RKO (cell line): Measurements from ENCODE around the gene LIPN.

ENCODE experiments used
- DNase-seq: peaks from one replicate; pipeline ENCODE4 v3.0.0-alpha.2; 2016; ENCODE audit warnings: low spot score

The LIPN gene

DNA sequence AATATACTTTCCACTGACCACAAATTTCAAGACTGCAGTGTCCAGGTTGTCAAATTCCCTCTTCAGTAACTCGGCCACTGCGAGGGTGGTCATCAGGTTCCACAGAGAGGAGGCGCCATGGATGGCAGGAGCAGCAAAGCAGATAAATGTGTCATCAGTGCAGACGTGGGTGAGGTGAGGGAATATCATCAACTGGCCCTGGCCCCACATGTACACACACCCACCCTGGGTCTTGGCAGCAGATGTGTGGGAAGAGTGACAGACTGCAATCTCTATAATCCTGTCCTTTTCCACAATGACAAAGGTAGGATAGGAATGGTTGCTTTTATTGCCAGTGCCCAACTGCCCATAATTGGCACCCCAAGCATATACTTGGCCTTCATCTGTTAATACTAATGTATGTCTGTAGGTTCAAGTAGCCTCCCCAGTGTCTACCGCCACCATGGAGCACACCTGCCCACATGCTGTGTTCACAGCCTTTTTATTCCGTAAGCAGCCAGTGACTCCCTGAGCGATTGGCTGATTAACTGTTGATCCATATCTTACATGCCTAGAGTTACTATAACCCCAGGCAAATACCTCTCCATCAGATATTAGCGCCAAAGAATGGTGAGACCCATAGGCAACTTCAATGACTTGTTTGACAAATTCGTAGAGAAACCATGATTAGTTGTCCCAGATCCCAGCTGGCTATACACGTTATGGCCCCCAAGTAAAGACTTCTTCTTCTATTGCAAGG, 26.4 kb downstream of the LIPN start:
- no peak for DNase-seq

DNA sequence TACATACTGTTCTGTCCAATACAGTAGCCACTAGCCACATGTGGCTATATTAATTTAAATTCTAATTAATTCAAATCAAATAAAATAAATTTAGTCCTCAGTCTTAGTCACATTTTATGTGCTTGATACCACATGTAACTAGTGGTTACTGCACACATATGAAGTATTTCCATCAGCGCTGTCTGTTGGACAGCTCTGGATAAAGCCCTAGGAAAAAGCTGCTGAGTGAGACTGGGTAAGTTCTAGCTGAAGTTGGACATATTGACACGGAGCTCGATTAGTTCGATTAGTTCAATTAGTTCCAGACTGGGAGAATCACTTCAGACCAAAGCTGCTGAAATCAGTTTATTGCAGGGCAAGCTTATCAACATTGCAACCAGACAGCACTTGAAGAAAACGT, 27.6 kb downstream of the LIPN start:
- no peak for DNase-seq

DNA sequence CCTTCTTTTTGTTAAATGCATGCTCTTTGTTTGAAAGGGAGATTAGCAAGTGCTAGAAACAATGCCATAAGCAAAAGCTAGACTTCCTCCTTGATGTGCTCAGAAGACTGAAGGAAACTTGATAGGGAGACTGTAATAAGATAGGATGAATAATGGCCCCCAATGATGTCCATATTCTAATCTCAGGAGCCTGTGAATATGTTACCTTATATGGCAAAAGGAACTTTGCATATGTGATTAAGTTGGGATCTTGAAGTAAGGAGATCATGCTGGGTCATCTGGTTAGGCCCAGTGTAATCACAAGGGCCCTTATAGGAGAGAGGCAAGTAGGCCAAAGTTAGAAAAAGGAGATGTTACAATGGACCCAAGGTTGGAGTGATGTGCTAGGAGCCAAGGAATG, 29.1 kb downstream of the LIPN start:
- DNase-seq = no peak

DNA sequence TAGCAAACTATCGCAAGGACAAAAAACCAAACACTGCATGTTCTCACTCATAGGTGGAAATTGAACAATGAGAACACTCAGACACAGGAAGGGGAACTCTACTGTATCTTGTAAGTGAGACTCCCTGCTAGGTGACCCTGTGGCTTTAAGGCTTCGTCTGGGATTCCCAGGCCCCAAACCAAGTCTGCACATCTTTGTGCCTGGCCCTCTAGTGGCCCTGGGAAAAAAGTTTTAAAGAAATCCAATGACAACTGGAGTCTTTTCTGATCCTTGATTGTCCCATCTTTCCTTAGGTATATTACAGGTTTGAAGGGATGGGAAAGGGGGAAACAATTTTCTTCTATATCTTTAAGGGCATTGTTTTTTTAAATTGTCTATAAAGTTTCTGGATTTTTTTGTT, 32.1 kb downstream of the LIPN start:
- DNase-seq = peak; percentile 59

DNA sequence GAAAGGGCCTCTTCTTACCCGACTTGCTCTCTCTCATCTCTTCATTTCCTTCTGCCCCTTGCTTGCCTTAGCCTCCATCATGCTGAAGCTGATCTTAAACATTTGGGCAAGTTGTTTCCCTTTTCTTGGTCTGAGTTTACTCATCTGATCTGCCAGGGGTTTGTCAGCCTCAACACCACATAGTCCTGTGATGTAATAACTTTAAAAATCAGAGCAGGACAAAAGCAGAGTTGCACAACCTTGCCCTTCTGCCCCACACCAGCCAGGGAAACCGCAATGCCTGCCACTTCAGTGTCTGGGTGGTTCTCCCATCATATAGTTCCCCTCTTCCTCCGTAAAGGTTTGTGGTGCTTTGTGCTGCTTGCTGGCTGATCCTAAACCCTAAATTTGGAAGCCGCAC, 32.8 kb downstream of the LIPN start:
- no peak for DNase-seq

DNA sequence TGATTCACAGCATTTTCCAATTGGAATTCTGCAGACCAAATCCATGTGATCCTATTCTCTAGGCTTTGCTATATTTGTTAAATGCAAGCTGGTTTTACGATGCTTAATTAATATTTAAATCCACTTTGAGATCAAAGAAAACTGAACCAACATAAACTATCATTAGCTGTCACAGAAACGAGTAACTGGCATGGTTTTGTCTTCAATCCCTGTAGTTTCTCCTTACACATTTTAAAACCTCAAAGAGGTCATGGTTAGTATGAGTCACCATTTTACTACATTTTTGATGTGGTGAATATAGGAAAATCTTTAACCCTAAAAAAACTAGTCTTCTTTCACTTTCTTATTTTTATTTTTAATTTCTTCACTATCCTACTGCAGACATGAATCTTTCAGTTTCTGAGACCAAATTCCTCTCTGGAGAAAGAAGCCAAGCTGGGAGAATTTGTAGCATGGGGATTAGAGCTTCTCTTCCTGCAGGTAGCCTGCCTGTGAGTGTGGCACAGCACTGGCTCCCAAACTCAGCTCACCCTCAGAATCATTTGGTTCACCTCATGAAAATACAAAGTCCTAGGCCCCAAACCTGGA, 34.0 kb downstream of the LIPN start:
- DNase-seq = peak; percentile 4

DNA sequence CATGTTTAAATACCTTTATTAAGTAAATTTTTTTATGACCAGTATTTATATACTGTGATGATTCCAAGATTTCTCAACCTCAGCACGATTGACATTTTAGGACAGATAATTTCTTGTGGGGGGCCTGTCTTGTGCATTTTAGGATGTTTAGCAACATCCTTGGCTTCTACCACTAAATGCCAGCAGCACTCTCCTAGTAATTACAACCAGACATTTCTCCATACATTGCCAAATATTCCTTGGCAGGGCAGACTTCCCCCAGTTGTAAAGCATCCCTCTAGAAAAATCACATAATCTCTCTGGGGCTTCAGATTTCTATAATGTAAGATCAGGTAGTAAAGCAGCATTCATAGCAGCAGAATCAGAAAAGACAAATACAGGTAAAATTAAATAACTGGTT, 34.9 kb downstream of the LIPN start:
- DNase-seq = no peak

DNA sequence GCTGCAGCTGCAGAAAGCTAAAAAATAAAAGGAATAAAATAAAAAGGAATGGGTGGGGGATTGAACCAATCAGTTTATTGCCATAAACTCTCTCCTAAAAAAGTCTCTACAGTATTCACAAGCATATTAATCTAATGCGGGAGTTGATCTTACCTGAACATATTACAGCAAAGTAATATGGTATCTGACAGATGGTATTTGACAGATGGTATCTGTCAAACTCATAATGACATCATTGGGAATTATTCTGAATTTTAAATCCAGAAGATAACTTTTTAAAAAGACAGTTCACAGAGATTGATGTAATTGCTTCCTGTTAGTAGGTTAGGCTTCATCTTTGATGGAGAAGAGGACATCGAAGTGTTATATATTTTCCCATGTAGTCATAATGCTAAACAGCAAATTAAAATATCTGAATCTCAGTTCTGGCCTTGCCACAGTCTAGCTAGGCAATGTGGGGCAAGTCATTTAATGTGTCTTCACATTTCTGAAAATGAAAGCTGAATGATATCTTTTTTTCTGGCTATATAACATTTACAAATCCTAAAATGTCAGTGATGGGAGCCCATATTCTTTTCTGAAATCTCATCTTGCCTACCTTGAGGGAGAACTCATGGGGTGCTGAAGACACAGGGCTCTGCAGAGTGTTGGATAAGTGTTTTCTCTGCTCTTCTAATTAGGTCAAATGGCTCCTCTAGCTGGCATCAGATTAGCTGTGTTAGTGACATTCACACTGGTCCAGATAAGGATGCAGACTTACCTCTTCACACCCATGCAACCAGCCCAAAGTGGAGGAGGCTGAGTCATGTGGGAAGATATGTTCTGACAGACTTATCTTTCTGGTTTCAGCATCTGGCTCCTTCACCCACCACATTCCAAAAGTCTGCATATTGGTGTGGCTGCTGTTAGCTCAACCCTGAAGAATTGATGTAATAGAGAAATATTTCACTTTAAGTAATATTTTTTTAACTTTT, 40.6 kb downstream of the LIPN start:
- no peak for DNase-seq

DNA sequence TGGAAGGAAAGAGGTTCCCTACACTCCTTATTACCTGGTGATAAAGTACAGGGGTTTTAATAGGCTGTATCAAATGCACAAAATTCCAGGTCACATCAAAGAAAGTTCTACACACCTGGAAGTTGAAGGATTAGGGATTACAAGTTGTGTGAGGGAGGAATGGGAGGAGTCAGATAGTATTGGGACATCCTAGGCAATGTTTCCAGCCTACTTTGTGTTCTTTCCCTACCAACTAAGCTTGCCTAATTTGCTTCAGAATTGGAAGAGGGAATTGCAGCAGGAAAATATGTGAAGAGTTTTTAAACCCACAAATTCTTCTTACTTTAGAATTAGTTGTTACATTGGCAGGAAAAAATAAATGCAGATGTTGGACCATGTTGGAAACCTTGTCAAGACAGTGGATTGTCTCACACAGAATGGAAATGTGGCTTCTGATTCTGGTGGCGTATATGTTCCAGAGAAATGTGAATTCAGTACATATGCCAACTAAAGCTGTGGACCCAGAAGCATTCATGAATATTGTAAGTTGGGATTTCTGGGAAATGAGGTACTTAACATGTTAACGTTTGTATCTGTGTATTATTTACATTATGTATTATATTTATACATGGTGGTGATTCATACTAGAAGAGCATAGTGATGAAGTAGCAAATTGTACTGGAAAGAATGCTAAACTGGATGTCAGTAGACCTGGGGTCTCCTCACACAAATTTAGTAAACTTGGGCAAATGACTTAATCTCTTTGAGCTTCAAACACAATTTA, 42.9 kb downstream of the LIPN start, which contains the start of gene LIPM:
Gene LIPM (plus strand): TSS at position 208 of the 763 bp plus-strand sequence. CDS start 167 bp downstream, at position 375.
- no peak for DNase-seq

DNA sequence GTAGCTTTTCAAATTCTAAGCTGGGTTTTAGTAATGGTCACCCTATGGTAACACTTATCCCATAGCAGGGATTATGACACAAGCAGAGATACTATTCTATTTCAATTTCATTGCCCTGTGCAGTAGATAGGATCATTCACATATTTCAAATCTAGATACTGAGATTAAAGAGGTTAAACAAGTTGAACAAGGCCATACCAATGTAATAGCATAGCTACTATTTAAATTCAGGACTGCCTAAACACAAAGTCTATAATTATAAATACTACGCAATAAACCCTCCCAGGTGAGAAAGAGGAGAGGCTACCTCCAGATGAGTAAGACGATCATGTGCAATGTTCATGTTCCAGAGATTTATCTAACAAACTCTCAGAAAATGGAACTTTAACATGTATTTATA, 43.8 kb downstream of the LIPN start:
- no peak for DNase-seq

DNA sequence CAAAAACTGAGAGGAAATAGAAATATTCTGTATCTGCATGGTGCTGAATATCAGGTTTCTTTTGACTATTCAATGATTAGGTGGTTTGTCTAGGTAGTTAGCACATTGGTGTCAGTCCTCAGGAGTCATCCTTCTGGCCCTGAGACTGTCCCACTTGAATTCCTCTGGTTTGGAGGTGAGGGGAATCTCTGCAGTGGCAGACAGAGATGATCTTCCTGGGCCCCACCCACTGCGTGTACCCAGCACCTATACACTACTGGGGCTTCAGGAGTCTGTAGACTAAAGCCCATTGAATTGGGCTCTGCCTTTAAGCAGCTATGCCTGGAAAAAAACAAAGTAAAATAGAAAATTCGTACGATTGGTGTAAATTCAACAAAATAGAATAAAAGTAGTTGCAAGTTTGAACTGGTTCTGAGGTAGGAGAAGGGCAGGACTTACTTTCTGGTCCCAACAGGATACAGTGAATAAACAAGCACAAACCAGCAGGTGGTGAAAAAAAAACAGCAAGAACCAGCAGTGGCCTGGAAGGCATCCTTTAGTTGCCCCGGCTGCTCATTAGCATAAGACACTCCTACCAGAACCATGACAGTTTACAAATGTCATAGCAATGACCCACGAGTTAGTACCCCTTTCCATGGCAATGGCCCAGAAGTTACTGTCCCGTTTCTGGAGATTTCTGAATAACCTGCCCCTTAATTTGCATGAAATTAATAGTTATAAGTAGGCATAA, 44.4 kb downstream of the LIPN start:
- no peak for DNase-seq

DNA sequence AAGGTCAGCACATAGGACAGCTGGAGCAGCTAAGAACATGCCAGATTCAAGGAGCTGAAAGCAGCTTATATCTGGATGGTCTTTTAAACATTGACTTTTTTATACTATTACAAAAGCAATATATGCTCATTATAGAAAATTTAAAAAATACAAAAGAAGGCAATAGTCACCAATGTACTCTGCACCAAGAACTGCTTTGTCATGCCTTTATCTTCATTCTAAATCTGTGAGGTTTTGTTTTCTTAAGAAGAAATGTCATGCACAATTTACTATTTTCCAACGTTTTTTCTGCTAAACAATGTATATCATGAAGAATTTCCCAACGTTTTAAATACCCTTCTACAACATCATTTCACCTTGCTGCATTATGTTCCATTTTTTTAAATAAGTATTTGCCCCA, 45.5 kb downstream of the LIPN start:
- DNase-seq = no peak

DNA sequence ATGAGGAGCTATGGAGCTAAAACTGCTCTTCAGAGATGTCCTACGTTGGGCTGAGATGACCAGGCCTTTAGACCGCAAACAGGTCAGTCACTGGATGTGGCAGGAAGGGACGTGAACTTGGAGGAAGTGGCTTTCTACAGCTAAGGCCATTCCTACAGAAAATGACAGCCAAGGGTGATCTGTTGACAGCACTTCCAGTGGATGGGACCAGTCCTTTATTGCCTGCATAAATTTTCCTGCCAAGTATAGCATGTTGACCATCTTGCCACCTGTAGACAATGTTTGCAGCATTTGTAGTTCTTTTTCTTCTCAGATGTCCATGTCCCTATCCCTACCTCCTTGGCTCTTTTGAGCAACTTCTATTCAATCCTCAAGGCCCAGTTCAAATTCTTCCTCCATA, 46.1 kb downstream of the LIPN start:
- no peak for DNase-seq

DNA sequence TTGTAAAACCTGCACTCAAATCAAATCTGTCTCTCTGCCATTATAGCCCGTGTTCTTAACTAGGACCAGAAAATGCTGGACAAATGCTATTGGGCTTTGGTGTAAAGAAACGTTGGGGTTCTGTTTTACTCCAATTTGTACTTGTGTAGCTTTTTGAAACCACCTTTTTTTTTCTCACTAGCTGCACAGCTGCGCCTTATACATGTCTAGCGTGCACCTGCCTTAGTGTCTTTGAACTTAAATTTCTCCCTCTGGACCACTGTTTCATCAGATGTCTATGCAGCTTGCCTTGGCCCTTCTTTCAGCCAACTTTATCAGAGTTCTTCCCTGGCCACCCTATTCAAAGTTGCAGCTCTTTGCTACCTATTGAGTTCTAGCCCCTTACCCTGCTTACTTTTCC, 49.8 kb downstream of the LIPN start:
- no peak for DNase-seq

DNA sequence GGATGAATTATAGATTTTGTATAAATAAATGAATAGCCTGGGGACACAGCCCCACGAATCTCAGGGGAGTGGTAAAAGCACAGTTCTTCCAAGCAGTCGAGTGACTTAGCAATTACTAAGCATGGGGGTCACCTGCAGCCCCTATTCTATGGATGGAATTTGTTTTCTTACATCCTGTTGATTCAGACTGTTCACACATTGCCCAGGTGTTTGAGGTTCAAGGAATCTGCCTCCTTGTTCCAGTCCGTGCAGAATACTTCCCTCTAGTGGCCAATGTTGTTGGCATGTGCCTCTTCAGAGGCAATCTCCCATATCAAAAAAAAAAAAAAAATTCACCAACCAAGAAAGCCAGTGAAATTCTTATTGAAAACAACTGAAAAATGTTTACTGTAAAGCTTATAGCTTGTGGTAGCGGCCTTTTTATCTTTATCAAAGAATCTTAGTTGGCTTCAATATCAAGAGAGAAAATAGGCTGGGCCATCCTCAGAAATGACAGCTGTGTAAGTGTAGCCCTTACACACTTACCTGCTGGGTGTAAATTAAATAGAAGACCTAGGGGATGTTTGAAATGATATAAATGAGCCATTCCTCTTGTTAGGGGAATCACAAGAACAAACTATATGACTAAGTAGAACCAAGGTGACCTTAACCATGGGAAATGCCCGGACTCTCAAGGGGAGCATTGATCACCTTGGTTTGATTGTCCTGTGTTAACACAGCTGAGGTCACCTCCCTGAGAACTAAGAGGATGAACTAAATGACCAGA, 50.6 kb downstream of the LIPN start:
- DNase-seq = peak; percentile 69

DNA sequence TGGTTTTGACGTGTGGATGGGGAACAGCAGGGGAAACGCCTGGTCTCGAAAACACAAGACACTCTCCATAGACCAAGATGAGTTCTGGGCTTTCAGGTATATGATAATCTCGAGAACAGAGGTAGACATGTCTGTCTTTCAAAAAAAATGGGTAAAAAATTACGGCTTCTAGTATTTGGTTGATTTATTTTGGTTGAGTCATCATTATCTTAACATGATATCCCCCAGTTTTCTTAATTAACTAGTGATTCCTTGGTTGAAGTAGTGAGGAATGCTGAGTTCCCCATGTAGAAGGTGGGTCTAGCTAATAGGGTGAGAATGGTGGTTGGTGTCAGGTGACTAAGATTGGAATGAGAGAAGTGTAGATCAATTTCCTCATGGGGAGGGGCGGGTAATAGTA, 53.4 kb downstream of the LIPN start:
- DNase-seq = no peak

DNA sequence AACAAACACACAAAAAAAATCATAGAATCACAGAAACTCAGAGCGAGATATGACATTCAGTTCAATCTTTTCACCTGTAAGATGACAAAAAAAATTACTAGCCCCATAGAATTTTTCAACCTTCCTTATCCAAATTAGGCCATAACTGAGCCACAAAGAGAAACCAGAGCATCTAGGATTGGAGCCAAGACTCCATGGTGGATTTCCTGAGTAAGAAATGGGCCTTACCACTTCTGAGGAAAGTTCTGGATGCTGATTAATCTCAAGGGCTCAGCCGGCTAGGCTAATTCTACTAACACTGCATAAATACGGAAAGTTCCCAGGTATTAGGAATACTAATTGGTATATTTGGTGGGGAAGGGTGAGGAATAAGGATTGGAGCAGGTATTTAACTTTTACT, 59.5 kb downstream of the LIPN start:
- DNase-seq = no peak

DNA sequence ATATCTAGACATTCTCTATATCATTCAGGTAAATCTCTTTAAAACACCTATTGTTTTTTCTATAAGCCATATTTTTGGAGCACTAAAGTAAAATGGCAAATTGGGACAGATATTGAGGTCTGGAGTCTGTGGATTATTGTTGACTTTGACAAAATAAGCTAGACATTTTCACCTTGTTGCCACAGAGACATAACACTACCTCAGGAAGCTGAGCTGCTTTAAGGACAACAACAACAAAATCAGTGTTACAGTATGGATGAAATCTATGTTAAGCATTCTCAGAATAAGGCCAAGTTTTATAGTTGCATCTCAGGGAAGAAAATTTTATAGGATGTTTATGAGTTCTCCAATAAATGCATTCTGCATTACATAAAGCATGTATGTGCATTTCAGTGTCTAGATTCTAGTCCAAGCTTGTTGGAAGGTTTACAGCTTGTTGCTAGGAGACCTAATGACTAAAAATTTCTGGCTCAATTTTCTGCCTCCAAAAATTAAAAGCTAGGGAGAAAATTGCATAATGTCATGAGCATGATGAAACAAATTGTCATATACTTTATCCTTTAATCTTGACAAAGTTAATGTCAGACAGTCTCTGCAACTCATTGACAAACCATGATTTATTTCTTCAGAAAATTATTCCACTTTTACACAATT, 61.1 kb downstream of the LIPN start:
- DNase-seq = peak; percentile 22

DNA sequence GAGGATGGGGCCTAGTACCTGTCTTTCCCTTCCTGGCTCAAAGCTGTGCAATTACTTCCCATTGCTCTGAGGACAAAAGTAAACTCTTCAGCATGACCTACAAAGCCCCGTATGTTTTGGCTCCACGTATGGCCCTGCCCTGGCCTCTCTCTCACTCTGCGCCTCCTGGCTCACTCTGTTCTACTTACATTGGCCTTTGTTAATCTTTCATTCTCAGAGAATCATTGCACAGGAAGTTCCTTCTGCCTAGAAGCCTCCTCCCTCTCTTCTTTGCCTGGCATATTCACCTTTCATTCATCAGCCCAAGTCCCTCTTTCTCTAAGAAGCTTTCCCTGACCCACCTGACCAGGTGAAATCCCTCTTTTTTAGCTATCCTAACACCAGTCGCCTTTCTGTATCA, 66.6 kb downstream of the LIPN start:
- DNase-seq = no peak

DNA sequence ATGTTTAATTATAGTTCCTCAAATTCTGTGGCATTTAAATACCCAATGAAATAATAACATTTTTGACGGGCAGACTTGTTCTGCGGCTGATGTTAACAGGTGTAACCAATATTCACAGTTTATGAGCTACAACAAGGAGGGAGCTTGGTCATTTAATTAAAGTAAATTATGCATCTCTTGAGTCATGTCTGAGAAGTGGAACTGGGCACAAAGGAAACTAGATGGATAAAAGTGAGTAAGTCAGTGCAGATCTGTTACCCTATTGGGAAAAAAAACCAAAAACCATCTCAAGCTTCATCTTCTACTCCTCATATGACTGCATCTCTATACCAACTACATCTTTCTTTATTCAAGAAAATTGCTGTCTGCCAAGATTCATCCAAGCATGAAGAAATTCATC, 67.9 kb downstream of the LIPN start:
- DNase-seq = no peak
